ENCODE data around the gene HTR3B. TPM values are rescaled to one million over a fixed set of nuclear protein-coding genes. Genes with fewer than 3 reads are reported as not detected.

Gene HTR3B
- total and polyA plus RNA-seq, 2 of the 4 experiments (the other 2 are of a cell fraction): not detected

- Histone ChIP-seq H3K9ac (ENCODE audit: low read depth, low read length) (no peak overlapping the region), H4K8ac (ENCODE audit: low read depth in 2 of 2, low read length in 2 of 2) (no peak overlapping the region), H3K4me1 (ENCODE audit: control insufficient read depth, insufficient read depth, low read length) (no peaks in the 10 kb centered on the region), H2BK20ac (ENCODE audit: low read depth, low read length) (no peak overlapping the region), H2BK5ac (ENCODE audit: low read depth, low read length, poor library complexity, severe bottlenecking) (no peak overlapping the region), H3K4me2 (ENCODE audit: low read depth, low read length) (no peak overlapping the region), H2AFZ (replicated peaks; ENCODE audit: low read length, poor library complexity) (no peak overlapping the region), H3K9me3 (ENCODE audit: control insufficient read depth, insufficient read depth, low read length) (no peaks in the 10 kb centered on the region), H4K20me1 (ENCODE audit: insufficient read depth, low read length) (no peaks in the 10 kb centered on the region), H3K4me3 (ENCODE audit: insufficient read depth, low read depth, low read length) (no peak overlapping the region), H3K23ac (ENCODE audit: low read depth, low read length) (no peak overlapping the region), H4K91ac (ENCODE audit: insufficient read depth, low read depth, low read length) (no peak overlapping the region), H3K36me3 (ENCODE audit: control insufficient read depth, insufficient read depth, low read length) (no peaks in the 10 kb centered on the region), H3K14ac (replicated peaks; ENCODE audit: low read depth, low read length) (no peak overlapping the region), H3K56ac (ENCODE audit: extremely low read depth, insufficient read depth, low read length) (no peak overlapping the region), H3K27me3 (ENCODE audit: control insufficient read depth, insufficient read depth, low read length) (peaks cover 7% of the 10 kb centered on the region), H3K9me1 (ENCODE audit: insufficient read depth, low read length) (no peaks in the 10 kb centered on the region), H2AK9ac (replicated peaks; ENCODE audit: low read depth, low read length, poor library complexity) (no peak overlapping the region), H3K27ac (ENCODE audit: insufficient read depth, low read length) (no peak overlapping the region), H2BK120ac (ENCODE audit: low read depth, low read length) (no peak overlapping the region), H4K5ac (ENCODE audit: low read depth, low read length) (no peak overlapping the region), H2AK5ac (ENCODE audit: low read depth, low read length) (no peak overlapping the region), H3K79me1 (ENCODE audit: low read depth in 1 of 2, low read length in 2 of 2) (no peaks in the 10 kb centered on the region), H3K18ac (ENCODE audit: low read depth, low read length) (no peak overlapping the region), H2BK15ac (ENCODE audit: low read depth, low read length) (no peak overlapping the region), H3K4ac (ENCODE audit: low read depth, low read length) (no peak overlapping the region)
- 39% methylated on average over 4 of the region's 8 CpGs; no CpG with 5 or more reads in 1 of the 2 experiments for WGBS, 2 experiments (ENCODE audit: extremely low coverage in 2 of 2, insufficient read length in 1 of 2)
- DNase-seq: no peak
- ChIA-PET POLR2A (ENCODE audit: unreplicated experiment) (no interaction called here), CTCF (interaction anchor here (1.0 to 1.4 kb wide), 2 partner anchors 11 to 354 kb away, joined by 4 read pairs; no protein-coding TSS in a partner anchor)
- intact Hi-C loops (cut with micrococcal nuclease): no loop called here
- ATAC-seq (ENCODE audit: low read depth): no peak
- dilution Hi-C loops (cut with HindIII; ENCODE audit: low sequenced_read_pairs, unreplicated experiment): no loop called here
- BruUV-seq (replicated peaks): no TSS peak
- TF ChIP-seq CHD1 (IDR thresholded peaks at IDR 0.05; ENCODE audit: low read depth, low read length) (no peak), SMC3 (IDR thresholded peaks at IDR 0.05; ENCODE audit: low read depth, low read length) (no peak), MAFK (IDR thresholded peaks at IDR 0.05; ENCODE audit: low read depth, low read length) (no peak), MXI1 (IDR thresholded peaks at IDR 0.05; ENCODE audit: borderline replicate concordance, low read depth, low read length) (no peak), RAD21 (IDR thresholded peaks at IDR 0.05; ENCODE audit: low read length) (no peak), RFX5 (IDR thresholded peaks at IDR 0.05; ENCODE audit: low read depth, low read length) (no peak), POLR2A (IDR thresholded peaks at IDR 0.05; ENCODE audit: low read depth, low read length) (no peak), BHLHE40 (IDR thresholded peaks at IDR 0.05; ENCODE audit: low read depth, low read length) (no peak), RCOR1 (IDR thresholded peaks at IDR 0.05; ENCODE audit: insufficient replicate concordance, low read length) (no peak), ELK1 (IDR thresholded peaks at IDR 0.05; ENCODE audit: borderline replicate concordance, low read depth, low read length) (no peak), MAZ (IDR thresholded peaks at IDR 0.05; ENCODE audit: borderline replicate concordance, low read depth, low read length) (no peak), CEBPB (IDR thresholded peaks at IDR 0.05; ENCODE audit: low read depth, low read length) (no peak)
- in situ Hi-C loops (cut with MboI; ENCODE audit: low sequenced_read_pairs): no loop called here
These were observed 3.1 kb downstream of the HTR3B start for GRCh38 chr11:113907681-113908080.
